GM03348 (cell line): ENCODE results near the gene DNMT1.
A peak's percentile ranks its signal among the peaks of the same experiment; 100 is the strongest.

Experiments used
- DNase-seq: peaks from one replicate; pipeline ENCODE4 v3.0.0; 2012; ENCODE audit warnings: low spot score

Gene DNMT1

GRCh38 chr19:10093295-10094186 is 101.2 kb downstream of the DNMT1 start:
- DNase-seq = no peak

- DNase-seq = no peak
These were observed 102.0 kb downstream of the DNMT1 start for GRCh38 chr19:10092648-10093294.

GRCh38 chr19:10091895-10092641 is 102.7 kb downstream of the DNMT1 start:
- DNase-seq = no peak

GRCh38 chr19:10091370-10091687 is 103.4 kb downstream of the DNMT1 start:
- no peak for DNase-seq

GRCh38 chr19:10089801-10090375 is 104.9 kb downstream of the DNMT1 start:
- DNase-seq = no peak

- DNase-seq = no peak
These were observed 105.7 kb downstream of the DNMT1 start for GRCh38 chr19:10088949-10089554.

GRCh38 chr19:10087296-10088061 is 107.3 kb downstream of the DNMT1 start:
- no peak for DNase-seq

GRCh38 chr19:10086591-10087192 is 108.1 kb downstream of the DNMT1 start:
- DNase-seq = peak; percentile 50

GRCh38 chr19:10085641-10086590 is 108.8 kb downstream of the DNMT1 start, which contains the start of gene SHFL:
Gene SHFL, plus strand, starts transcription at chr19:10086317. Its CDS starts 111 bp downstream, at chr19:10086428.
- DNase-seq = peak; percentile 96

GRCh38 chr19:10084803-10085202 is 110.0 kb downstream of the DNMT1 start:
- DNase-seq = no peak

GRCh38 chr19:10083911-10084310 is 110.8 kb downstream of the DNMT1 start:
- DNase-seq = no peak
